Measurements from ENCODE around the gene WWC2.

Gene WWC2

GRCh38 chr4:183094393-183095198 is 4.5 kb upstream of the WWC2 start:
- no peak for DNase-seq (ENCODE audit: low spot score in 2 of 2)
- Mint-ChIP-seq H3K36me3 (no peaks in the 10 kb centered on the region), H3K4me1 (no peaks in the 10 kb centered on the region), H3K4me3 (no peak overlapping the region), H3K9me3 (no peaks in the 10 kb centered on the region), H3K27me3 (peaks cover 10% of the 10 kb centered on the region), H3K27ac (no peak overlapping the region)
- ATAC-seq (ENCODE audit: low read depth) = no peak

- Mint-ChIP-seq H3K36me3 (no peaks in the 10 kb centered on the region), H3K27me3 (peaks cover 11% of the 10 kb centered on the region), H3K27ac (no peak overlapping the region), H3K4me1 (no peaks in the 10 kb centered on the region), H3K9me3 (no peaks in the 10 kb centered on the region), H3K4me3 (no peak overlapping the region)
- no peak for DNase-seq (ENCODE audit: low spot score in 2 of 2)
- no peak for ATAC-seq (ENCODE audit: low read depth)
Observed at GRCh38 chr4:183095199-183095512, 3.9 kb upstream of the WWC2 start.

GRCh38 chr4:183096276-183096965 is 2.6 kb upstream of the WWC2 start:
- no peak for DNase-seq (ENCODE audit: low spot score in 2 of 2)
- H3K36me3 Mint-ChIP-seq = no peaks in the 10 kb centered on the region
- no peaks in the 10 kb centered on the region for H3K4me1 Mint-ChIP-seq
- no peak overlapping the region for H3K27ac Mint-ChIP-seq
- no peak for ATAC-seq (ENCODE audit: low read depth)
- H3K4me3 Mint-ChIP-seq = no peak overlapping the region
- peaks cover 11% of the 10 kb centered on the region for H3K27me3 Mint-ChIP-seq
- H3K9me3 Mint-ChIP-seq = no peaks in the 10 kb centered on the region

GRCh38 chr4:183097231-183098018 is 1.6 kb upstream of the WWC2 start:
- H3K4me3 Mint-ChIP-seq = peak overlapping the region; percentile 50
- ATAC-seq (ENCODE audit: low read depth) = no peak
- peaks cover 10% of the 10 kb centered on the region for H3K27me3 Mint-ChIP-seq
- no peak overlapping the region for H3K27ac Mint-ChIP-seq
- no peaks in the 10 kb centered on the region for H3K9me3 Mint-ChIP-seq
- DNase-seq (ENCODE audit: low spot score in 2 of 2) = peak in 1 of 2 donors; percentile 10
- H3K36me3 Mint-ChIP-seq = no peaks in the 10 kb centered on the region
- no peaks in the 10 kb centered on the region for H3K4me1 Mint-ChIP-seq

DNA sequence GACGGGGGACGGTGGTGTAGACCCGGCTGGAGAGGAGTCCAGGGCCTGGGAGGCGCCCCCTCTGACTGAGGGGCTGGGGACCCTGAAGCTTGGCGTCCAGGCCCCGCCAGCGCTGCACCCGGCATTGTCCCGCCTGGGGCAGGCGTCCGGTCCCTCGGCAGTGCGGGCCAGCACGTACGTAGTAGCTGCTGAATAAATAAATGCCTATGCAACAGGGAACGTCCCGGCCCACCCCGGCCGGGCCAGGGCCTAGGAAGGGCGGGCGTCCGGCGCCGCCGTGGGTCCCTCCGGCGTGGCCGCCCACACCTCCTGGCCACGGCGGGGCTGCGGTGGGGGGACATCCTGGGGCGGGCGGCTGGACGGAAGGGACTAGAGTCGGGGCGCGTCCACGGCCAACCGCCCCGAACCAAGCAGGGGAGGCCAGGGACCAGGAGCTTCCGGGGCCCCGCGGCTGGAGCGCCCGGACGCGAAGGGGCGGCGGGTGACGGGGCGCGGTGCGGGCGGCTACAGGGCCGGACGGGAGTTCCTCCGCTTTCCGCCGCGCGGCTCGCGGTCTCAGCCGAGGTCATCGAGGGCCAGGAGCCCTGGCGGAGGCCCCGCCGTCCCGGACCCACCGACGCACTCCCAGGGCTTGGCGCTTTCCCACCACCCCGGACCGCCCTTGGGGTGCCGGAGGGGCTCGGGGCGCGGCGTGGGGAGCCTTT is 886 bp upstream of the WWC2 start:
- no peak overlapping the region for H3K27ac Mint-ChIP-seq
- peak in 1 of 2 donors; percentile 14 for DNase-seq (ENCODE audit: low spot score in 2 of 2)
- peak overlapping the region; percentile 72 for H3K4me3 Mint-ChIP-seq
- H3K27me3 Mint-ChIP-seq = peaks cover 11% of the 10 kb centered on the region
- no peaks in the 10 kb centered on the region for H3K9me3 Mint-ChIP-seq
- peak; percentile 17 for ATAC-seq (ENCODE audit: low read depth)
- H3K36me3 Mint-ChIP-seq = no peaks in the 10 kb centered on the region
- no peaks in the 10 kb centered on the region for H3K4me1 Mint-ChIP-seq

GRCh38 chr4:183099537-183100297 is 660 bp downstream of the WWC2 start:
- Mint-ChIP-seq H3K4me3 (peak overlapping the region; percentile 41), H3K27me3 (peaks cover 11% of the 10 kb centered on the region), H3K36me3 (no peaks in the 10 kb centered on the region), H3K4me1 (no peaks in the 10 kb centered on the region), H3K9me3 (no peaks in the 10 kb centered on the region), H3K27ac (no peak overlapping the region)
- DNase-seq (ENCODE audit: low spot score in 2 of 2) (peak in 1 of 2 donors; percentile 16), ATAC-seq (ENCODE audit: low read depth) (no peak)

GRCh38 chr4:183100298-183100599 is 1.2 kb downstream of the WWC2 start:
- ATAC-seq (ENCODE audit: low read depth) (no peak), DNase-seq (ENCODE audit: low spot score in 2 of 2) (no peak)
- Mint-ChIP-seq H3K27me3 (peaks cover 11% of the 10 kb centered on the region), H3K36me3 (no peaks in the 10 kb centered on the region), H3K4me3 (peak overlapping the region; percentile 41), H3K4me1 (no peaks in the 10 kb centered on the region), H3K9me3 (no peaks in the 10 kb centered on the region), H3K27ac (no peak overlapping the region)

- Mint-ChIP-seq H3K27me3 (peaks cover 11% of the 10 kb centered on the region), H3K4me3 (no peak overlapping the region), H3K36me3 (no peaks in the 10 kb centered on the region), H3K27ac (no peak overlapping the region), H3K9me3 (no peaks in the 10 kb centered on the region), H3K4me1 (no peaks in the 10 kb centered on the region)
- no peak for DNase-seq (ENCODE audit: low spot score in 2 of 2)
- no peak for ATAC-seq (ENCODE audit: low read depth)
Observed at GRCh38 chr4:183100827-183101226, 1.8 kb downstream of the WWC2 start.

GRCh38 chr4:183101956-183102480 is 3.0 kb downstream of the WWC2 start:
- Mint-ChIP-seq H3K27ac (no peak overlapping the region), H3K27me3 (peaks cover 13% of the 10 kb centered on the region), H3K9me3 (no peaks in the 10 kb centered on the region), H3K36me3 (no peaks in the 10 kb centered on the region), H3K4me3 (no peak overlapping the region), H3K4me1 (no peaks in the 10 kb centered on the region)
- DNase-seq (ENCODE audit: low spot score in 2 of 2) (no peak), ATAC-seq (ENCODE audit: low read depth) (no peak)

- Mint-ChIP-seq H3K36me3 (no peaks in the 10 kb centered on the region), H3K4me3 (no peak overlapping the region), H3K9me3 (no peaks in the 10 kb centered on the region), H3K4me1 (no peaks in the 10 kb centered on the region), H3K27ac (no peak overlapping the region), H3K27me3 (peaks cover 10% of the 10 kb centered on the region)
- DNase-seq (ENCODE audit: low spot score in 2 of 2) (no peak), ATAC-seq (ENCODE audit: low read depth) (no peak)
Observed at GRCh38 chr4:183105092-183105491, 6.0 kb downstream of the WWC2 start.

GRCh38 chr4:183106839-183107238 is 7.8 kb downstream of the WWC2 start:
- H3K27me3 Mint-ChIP-seq = peaks cover 9% of the 10 kb centered on the region
- H3K4me3 Mint-ChIP-seq = no peak overlapping the region
- ATAC-seq (ENCODE audit: low read depth) (no peak), DNase-seq (ENCODE audit: low spot score in 2 of 2) (no peak)
- H3K27ac Mint-ChIP-seq = no peak overlapping the region
- H3K36me3 Mint-ChIP-seq = no peaks in the 10 kb centered on the region
- no peaks in the 10 kb centered on the region for H3K4me1 Mint-ChIP-seq
- H3K9me3 Mint-ChIP-seq = no peaks in the 10 kb centered on the region

DNA sequence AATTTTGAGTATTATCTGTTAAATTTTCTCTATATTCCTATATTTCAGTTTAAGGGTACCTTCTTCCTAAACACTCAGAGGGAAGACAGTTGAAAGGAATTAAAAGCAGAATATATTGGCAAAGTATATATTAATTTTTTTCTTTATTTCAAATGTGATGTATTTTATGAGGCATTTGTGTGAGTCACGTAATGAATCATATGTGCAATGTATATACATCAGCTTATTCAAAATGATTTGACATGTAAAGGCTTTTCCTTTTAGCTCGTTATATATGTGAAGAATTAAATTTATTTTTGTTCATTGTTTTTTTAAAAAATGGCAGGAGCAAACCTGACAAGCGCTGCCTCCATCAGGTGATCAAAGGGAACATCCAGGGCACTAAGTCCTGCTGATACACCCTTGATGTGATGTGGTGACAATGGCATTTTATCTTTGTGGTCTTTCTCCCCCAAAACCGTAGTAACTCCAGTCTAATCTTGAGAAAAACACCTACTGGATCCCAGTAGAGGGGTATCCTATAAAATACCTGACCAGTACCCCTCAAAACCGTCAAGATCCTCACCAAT is 8.9 kb downstream of the WWC2 start:
- Mint-ChIP-seq H3K9me3 (no peaks in the 10 kb centered on the region), H3K27ac (no peak overlapping the region), H3K27me3 (peaks cover 12% of the 10 kb centered on the region), H3K36me3 (no peaks in the 10 kb centered on the region), H3K4me3 (no peak overlapping the region), H3K4me1 (no peaks in the 10 kb centered on the region)
- ATAC-seq (ENCODE audit: low read depth) (no peak), DNase-seq (ENCODE audit: low spot score in 2 of 2) (no peak)

- H3K4me1 Mint-ChIP-seq = no peaks in the 10 kb centered on the region
- DNase-seq (ENCODE audit: low spot score in 2 of 2) (no peak), ATAC-seq (ENCODE audit: low read depth) (no peak)
- no peaks in the 10 kb centered on the region for H3K9me3 Mint-ChIP-seq
- H3K27ac Mint-ChIP-seq = no peak overlapping the region
- H3K36me3 Mint-ChIP-seq = no peaks in the 10 kb centered on the region
- H3K27me3 Mint-ChIP-seq = peaks cover 13% of the 10 kb centered on the region
- no peak overlapping the region for H3K4me3 Mint-ChIP-seq
Observed at GRCh38 chr4:183110244-183110643, 11.2 kb downstream of the WWC2 start.
